Measurements from ENCODE around the gene RRP12. TPM values are rescaled to one million over a fixed set of nuclear protein-coding genes. Genes with fewer than 3 reads are reported as not detected.

RRP12 gene
- polyA plus RNA-seq, 1 experiment, result 10.6 TPM

DNA sequence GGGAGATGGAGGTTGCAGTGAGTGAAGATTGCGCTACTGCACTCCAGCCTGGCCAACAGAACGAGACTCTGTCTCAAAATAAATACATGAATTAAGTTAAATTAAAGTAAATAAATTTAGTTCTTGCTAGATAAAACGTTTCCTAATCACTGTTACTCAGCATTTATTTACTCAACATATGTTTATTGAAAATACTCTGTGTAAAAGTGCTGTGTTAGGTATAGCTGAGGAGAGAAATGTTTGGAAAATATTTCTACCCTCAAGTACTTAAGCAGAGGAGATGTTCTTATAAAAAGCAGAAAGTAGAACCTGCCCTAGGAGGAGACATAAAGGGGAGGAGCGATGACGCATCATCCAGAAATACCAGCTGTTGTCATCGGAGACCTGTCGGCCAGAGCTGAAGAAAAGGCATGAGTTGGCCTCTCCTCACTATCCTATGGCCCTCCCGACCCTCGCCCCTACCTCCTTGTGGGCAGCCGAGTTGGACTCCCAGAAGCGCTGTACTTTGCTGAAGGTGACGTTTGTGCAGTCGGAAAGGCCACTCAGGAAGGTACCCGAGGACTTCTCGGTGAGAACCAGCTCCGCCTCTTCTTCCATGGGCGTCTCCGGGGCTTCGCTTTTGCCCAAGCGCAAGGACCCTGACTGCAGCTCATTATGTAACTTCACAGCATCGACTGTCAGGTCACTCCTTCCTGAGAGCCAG lies 1.1 kb downstream of the RRP12 start:
- ChIA-PET POLR2A (interaction anchor here (1.5 to 1.6 kb wide), 2 partner anchors 66 to 287 kb away, joined by 3 to 5 read pairs; partner anchors contain the start of genes AVPI1 and FRAT2), CTCF (interaction anchor here (0.7 to 1.3 kb wide), 5 partner anchors 12 to 309 kb away, joined by 3 to 5 read pairs (median 3); no protein-coding TSS in a partner anchor)
- Histone ChIP-seq H3K9me3 (ENCODE audit: control insufficient read depth, insufficient read depth, low read length) (no peaks in the 10 kb centered on the region), H3K27me3 (ENCODE audit: control insufficient read depth, insufficient read depth, low read length) (no peaks in the 10 kb centered on the region), H3K4me3 (ENCODE audit: low read depth, low read length) (peak overlapping the region; percentile 85), H3K27ac (ENCODE audit: low read depth, low read length) (peak overlapping the region; percentile 77)
- TF ChIP-seq, protein P1, sequence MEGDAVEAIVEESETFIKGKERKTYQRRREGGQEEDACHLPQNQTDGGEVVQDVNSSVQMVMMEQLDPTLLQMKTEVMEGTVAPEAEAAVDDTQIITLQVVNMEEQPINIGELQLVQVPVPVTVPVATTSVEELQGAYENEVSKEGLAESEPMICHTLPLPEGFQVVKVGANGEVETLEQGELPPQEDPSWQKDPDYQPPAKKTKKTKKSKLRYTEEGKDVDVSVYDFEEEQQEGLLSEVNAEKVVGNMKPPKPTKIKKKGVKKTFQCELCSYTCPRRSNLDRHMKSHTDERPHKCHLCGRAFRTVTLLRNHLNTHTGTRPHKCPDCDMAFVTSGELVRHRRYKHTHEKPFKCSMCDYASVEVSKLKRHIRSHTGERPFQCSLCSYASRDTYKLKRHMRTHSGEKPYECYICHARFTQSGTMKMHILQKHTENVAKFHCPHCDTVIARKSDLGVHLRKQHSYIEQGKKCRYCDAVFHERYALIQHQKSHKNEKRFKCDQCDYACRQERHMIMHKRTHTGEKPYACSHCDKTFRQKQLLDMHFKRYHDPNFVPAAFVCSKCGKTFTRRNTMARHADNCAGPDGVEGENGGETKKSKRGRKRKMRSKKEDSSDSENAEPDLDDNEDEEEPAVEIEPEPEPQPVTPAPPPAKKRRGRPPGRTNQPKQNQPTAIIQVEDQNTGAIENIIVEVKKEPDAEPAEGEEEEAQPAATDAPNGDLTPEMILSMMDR (IDR thresholded peaks at IDR 0.05; ENCODE audit: low read depth, low read length), result no peak
- DNase-seq (ENCODE audit: low read depth, low spot score), result peak; percentile 32

DNA sequence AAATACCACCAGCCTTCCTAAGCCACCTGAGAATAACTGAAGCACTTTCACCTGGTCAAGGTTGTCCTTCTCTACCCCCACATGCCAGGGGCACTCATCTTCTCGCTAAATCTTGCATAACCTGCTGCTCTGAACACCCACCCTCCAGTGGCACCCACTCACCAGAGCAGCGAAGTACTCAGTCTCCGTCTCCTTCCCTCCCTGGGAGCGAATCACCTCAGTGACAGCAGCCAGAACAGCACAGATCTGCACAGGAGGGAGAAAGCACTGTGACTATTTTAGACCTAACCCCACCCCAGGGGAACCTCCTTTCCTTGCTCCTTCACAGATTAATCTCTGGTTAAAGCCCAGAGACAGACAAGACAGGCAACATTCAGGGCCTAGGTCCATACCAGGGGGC lies 5.1 kb downstream of the RRP12 start:
- no peaks in the 10 kb centered on the region for H3K27me3 ChIP-seq (ENCODE audit: control insufficient read depth, insufficient read depth, low read length)
- DNase-seq (ENCODE audit: low read depth, low spot score), result no peak
- H3K27ac ChIP-seq (ENCODE audit: low read depth, low read length), result no peak overlapping the region
- ChIA-PET CTCF (no interaction called here), POLR2A (no interaction called here)
- no peaks in the 10 kb centered on the region for H3K9me3 ChIP-seq (ENCODE audit: control insufficient read depth, insufficient read depth, low read length)
- TF ChIP-seq, protein P1 (IDR thresholded peaks at IDR 0.05; ENCODE audit: low read depth, low read length), result no peak
- H3K4me3 ChIP-seq (ENCODE audit: low read depth, low read length), result no peak overlapping the region

DNA sequence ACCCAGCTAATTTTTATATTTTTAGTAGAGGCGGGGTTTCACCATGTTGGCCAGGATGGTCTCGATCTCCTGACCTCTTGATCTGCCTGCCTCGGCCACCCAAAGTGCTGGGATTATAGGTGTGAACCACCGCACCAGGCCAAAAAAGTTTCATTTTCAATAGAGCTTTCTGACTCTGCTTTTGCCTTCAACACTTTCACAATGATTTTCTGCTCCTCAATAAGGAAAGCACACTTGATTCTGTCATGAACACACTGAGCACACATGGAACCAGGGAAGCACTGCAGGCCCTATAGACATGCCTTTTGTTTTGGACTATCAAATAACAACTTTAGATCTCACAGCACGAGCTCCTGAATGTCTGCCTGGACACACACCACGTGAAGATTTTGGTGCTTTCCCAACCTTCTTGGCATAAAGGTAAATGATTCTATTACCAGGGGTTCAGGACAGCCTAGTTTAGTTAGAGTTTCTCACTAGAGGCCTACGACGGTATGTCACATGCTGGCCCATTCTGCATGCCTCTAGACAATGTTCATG lies 8.0 kb downstream of the RRP12 start:
- Histone ChIP-seq H3K27ac (ENCODE audit: low read depth, low read length) (no peak overlapping the region), H3K4me3 (ENCODE audit: low read depth, low read length) (no peak overlapping the region), H3K9me3 (ENCODE audit: control insufficient read depth, insufficient read depth, low read length) (no peaks in the 10 kb centered on the region), H3K27me3 (ENCODE audit: control insufficient read depth, insufficient read depth, low read length) (no peaks in the 10 kb centered on the region)
- ChIA-PET CTCF (no interaction called here), POLR2A (no interaction called here)
- no peak for DNase-seq (ENCODE audit: low read depth, low spot score)
- TF ChIP-seq, protein P1 (IDR thresholded peaks at IDR 0.05; ENCODE audit: low read depth, low read length), result no peak

DNA sequence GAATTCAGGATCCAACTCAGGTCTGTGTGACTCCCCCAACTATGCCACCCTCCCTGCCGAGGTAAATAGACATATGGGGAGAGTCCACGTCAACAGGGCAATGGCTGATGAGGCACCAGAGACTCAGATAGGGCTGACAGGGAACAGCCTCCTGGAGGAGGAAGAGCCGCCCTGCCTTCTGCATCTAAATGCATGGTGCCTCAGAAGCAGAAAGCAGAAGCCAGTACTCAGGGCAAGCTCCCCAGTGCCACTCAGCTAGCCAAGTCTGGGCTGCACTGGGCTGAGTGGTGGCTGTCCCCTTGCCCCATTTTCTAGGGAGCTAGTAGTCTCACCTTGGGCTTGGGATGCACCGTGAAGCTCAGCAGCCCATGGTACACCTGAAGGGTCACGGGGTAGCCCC lies 11.0 kb downstream of the RRP12 start:
- DNase-seq (ENCODE audit: low read depth, low spot score), result no peak
- no peaks in the 10 kb centered on the region for H3K27me3 ChIP-seq (ENCODE audit: control insufficient read depth, insufficient read depth, low read length)
- no peaks in the 10 kb centered on the region for H3K9me3 ChIP-seq (ENCODE audit: control insufficient read depth, insufficient read depth, low read length)
- POLR2A ChIA-PET, result no interaction called here
- no peak overlapping the region for H3K4me3 ChIP-seq (ENCODE audit: low read depth, low read length)
- TF ChIP-seq, protein P1 (IDR thresholded peaks at IDR 0.05; ENCODE audit: low read depth, low read length), result no peak
- no peak overlapping the region for H3K27ac ChIP-seq (ENCODE audit: low read depth, low read length)
- CTCF ChIA-PET, result no interaction called here

DNA sequence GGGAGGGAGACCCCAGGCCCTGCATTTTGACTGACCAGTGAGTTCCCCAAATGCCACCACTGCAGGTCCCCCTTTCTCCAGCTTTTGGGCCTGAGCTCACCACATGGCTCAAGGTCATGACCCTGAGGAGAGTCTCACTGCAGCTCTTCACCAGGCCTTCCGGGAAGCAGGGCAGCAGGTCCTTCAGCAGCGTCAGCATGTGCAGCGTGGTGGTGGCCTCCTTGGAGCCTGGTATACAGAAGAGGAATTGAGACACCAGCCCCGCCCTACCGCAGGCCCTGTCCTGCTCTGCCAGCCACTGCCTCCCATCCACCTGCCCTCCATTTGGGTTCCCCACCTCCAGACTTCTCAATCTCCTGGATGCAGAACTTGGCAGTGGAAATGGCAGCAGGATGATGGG lies 13.0 kb downstream of the RRP12 start:
- ChIA-PET CTCF (interaction anchor here (1.4 kb wide), 1 partner anchor 12 kb away, joined by 5 read pairs; no protein-coding TSS in a partner anchor), POLR2A (no interaction called here)
- TF ChIP-seq, protein P1 (IDR thresholded peaks at IDR 0.05; ENCODE audit: low read depth, low read length), result no peak
- no peaks in the 10 kb centered on the region; the same call in 1 of the 2 replicates for H3K9me3 ChIP-seq (ENCODE audit: control insufficient read depth, insufficient read depth, low read length)
- H3K4me3 ChIP-seq (ENCODE audit: low read depth, low read length), result no peak overlapping the region
- DNase-seq (ENCODE audit: low read depth, low spot score), result no peak
- H3K27ac ChIP-seq (ENCODE audit: low read depth, low read length), result no peak overlapping the region
- H3K27me3 ChIP-seq (ENCODE audit: control insufficient read depth, insufficient read depth, low read length), result no peaks in the 10 kb centered on the region

Measured in AG04450 (cell line).